Endothelial cell of umbilical vein (primary cell): ENCODE results near the gene RPS27L. TPM values are rescaled to one million over a fixed set of nuclear protein-coding genes. Genes with fewer than 3 reads are reported as not detected.

Experiments used
- BruUV-seq: library from RNA; stranded (reverse); fragments of 400-500 nt; replicated peaks from 2 replicates; lab custom pipeline; 2021; lab: Mats Ljungman, UMichigan
- CTCF ChIA-PET: fragments of 300-600, 350-600 bp; sonication (Branson Sonifier 250); formaldehyde crosslinking; loops from one replicate; lab custom pipeline; 2021; ENCODE audit warnings: antibody characterized with exemption, inconsistent platforms; lab: Charles Lee
- POLR2A ChIA-PET: fragments of 300-600, 350-600 bp; sonication (Branson Sonifier 250); formaldehyde crosslinking; loops from one replicate; lab custom pipeline; 2021; ENCODE audit warnings: antibody characterized with exemption, inconsistent platforms; lab: Charles Lee
- DNase-seq: peaks from one replicate; pipeline ENCODE4 v3.0.0-alpha.2; 2011; ENCODE audit warnings: low read depth, low spot score
- FAIRE-seq: peaks from 2 replicates; lab custom pipeline; 2011; peaks lifted over from hg19 to GRCh38; lab: Jason Lieb, UNC
- H2AFZ ChIP-seq: 2 replicates; pipeline ENCODE4 v1.6.0; 2012; ENCODE audit warnings: low read depth, low read length, control low read depth, inconsistent platforms
- H3K27ac ChIP-seq: 2 replicates; pipeline ENCODE4 v1.5.1; 2011; ENCODE audit warnings: low read depth, mild to moderate bottlenecking, control low read depth, low read length, moderate library complexity; ENCODE audit not compliant: insufficient read depth
- H3K27me3 ChIP-seq, 2 experiments: 2 replicates each; pipeline versions ENCODE4 v1.6.0 to v1.6.1; 2011; ENCODE audit warnings: low read length in 2 of 2, mixed read lengths in 1 of 2; ENCODE audit not compliant: control insufficient read depth in 2 of 2, insufficient read depth in 2 of 2
- H3K36me3 ChIP-seq, 2 experiments: 2 replicates in 1 of 2; 3 replicates in 1 of 2; pipeline ENCODE4 v1.5.1; 2011; ENCODE audit warnings: low read length in 2 of 2, mild to moderate bottlenecking in 1 of 2, moderate library complexity in 1 of 2; ENCODE audit not compliant: control insufficient read depth in 2 of 2, insufficient read depth in 2 of 2; ENCODE audit errors: extremely low read depth in 1 of 2
- H3K4me1 ChIP-seq: 3 replicates; pipeline ENCODE4 v1.5.1; 2011; ENCODE audit warnings: mild to moderate bottlenecking, low read length; ENCODE audit not compliant: control insufficient read depth, insufficient read depth; ENCODE audit errors: extremely low read depth
- H3K4me2 ChIP-seq: 2 replicates; pipeline ENCODE4 v1.6.1; 2011; ENCODE audit warnings: low read length, control low read depth, mixed read lengths; ENCODE audit not compliant: insufficient read depth
- H3K4me3 ChIP-seq, 3 experiments: fragments of 200-600 bp in 1 of 3; sonication (generic), shearing (Covaris generic) in 1 of 3; replicated peaks in 1 of 3; 2 replicates each; pipeline ENCODE4 v1.5.1; 2011 to 2016; ENCODE audit warnings: control low read depth in 3 of 3, low read length in 3 of 3, mild to moderate bottlenecking in 2 of 3, inconsistent platforms in 1 of 3, low read depth in 1 of 3, moderate library complexity in 1 of 3; ENCODE audit not compliant: insufficient read depth in 1 of 3
- H3K79me2 ChIP-seq: 2 replicates; pipeline ENCODE4 v1.6.0; 2012; ENCODE audit warnings: low read length, inconsistent platforms; ENCODE audit not compliant: control insufficient read depth, insufficient read depth
- H3K9ac ChIP-seq: replicated peaks from 2 replicates; pipeline ENCODE3; 2011; ENCODE audit warnings: low read length, control low read depth; ENCODE audit not compliant: insufficient read depth; ENCODE audit errors: extremely low read depth
- H3K9me1 ChIP-seq: replicated peaks from 3 replicates; pipeline ENCODE4 v1.6.0; 2011; ENCODE audit warnings: mild to moderate bottlenecking, low read length; ENCODE audit not compliant: control insufficient read depth, insufficient read depth; ENCODE audit errors: extremely low read depth
- H3K9me3 ChIP-seq: replicated peaks from 2 replicates; pipeline ENCODE4 v1.5.1; 2012; ENCODE audit warnings: low read length, inconsistent platforms; ENCODE audit not compliant: control insufficient read depth, insufficient read depth
- H4K20me1 ChIP-seq: replicated peaks from 2 replicates; pipeline ENCODE3; 2011; ENCODE audit warnings: mild to moderate bottlenecking, low read length; ENCODE audit not compliant: control insufficient read depth, insufficient read depth; ENCODE audit errors: extremely low read depth
- EZH2 ChIP-seq: IDR thresholded peaks from 2 replicates; pipeline ENCODE4 v1.6.1; 2012; ENCODE audit warnings: borderline replicate concordance, low read depth, mild to moderate bottlenecking, moderate library complexity, low read length, inconsistent platforms; ENCODE audit not compliant: severe bottlenecking
- GATA2 ChIP-seq: IDR thresholded peaks from 2 replicates; pipeline ENCODE4 v1.7.0; 2011; ENCODE audit warnings: low read depth, mild to moderate bottlenecking, moderate library complexity, mixed read lengths, low read length; ENCODE audit not compliant: insufficient read length, insufficient read depth
- POLR2A ChIP-seq: IDR thresholded peaks from 2 replicates; pipeline ENCODE4 v1.6.1; 2012; ENCODE audit warnings: low read depth, mild to moderate bottlenecking, control low read depth, low read length
- POLR2AphosphoS5 ChIP-seq: IDR thresholded peaks from 2 replicates; pipeline ENCODE4 v1.6.1; 2012; ENCODE audit warnings: low read depth, mild to moderate bottlenecking, control low read depth, low read length, moderate library complexity; ENCODE audit not compliant: insufficient read depth
- dilution Hi-C: fragments of 300-500 bp; cut with MboI; formaldehyde crosslinking; loops from one replicate; pipeline ENCODE4 v1.15.0; 2019; ENCODE audit warnings: low sequenced_read_pairs; ENCODE audit not compliant: extremely low pct_ligation_motif_present
- intact Hi-C: fragments of 100-400 bp; cut with micrococcal nuclease; formaldehyde crosslinking; loops from one replicate; pipeline ENCODE4 v1.10.0; 2022
- polyA plus RNA-seq, 4 experiments: library from polyadenylated mRNA; depleted of rRNA in 3 of 4; stranded (reverse) in 3 of 4; unstranded in 1 of 4; fragments of >200 nt; gene quantifications; 2 replicates each; pipeline versions ENCODE4 v1.2.1 to v1.2.3, GENCODE V29; 2011 to 2012; ENCODE audit warnings: missing spikeins in 1 of 4
- total RNA-seq: library from RNA; stranded (reverse); gene quantifications from 2 replicates; pipeline ENCODE4 v1.2.3, GENCODE V29; 2021
- TF ChIP-seq, protein P1 (sequence below): IDR thresholded peaks from 2 replicates; pipeline ENCODE4 v1.6.1; 2011; ENCODE audit not compliant: insufficient read depth, insufficient read length

Gene RPS27L
- total and polyA plus RNA-seq, 2 donors (not counting 3 experiments of a cell fraction or from before 2014, with no cell fraction given): 163 to 345 TPM

DNA sequence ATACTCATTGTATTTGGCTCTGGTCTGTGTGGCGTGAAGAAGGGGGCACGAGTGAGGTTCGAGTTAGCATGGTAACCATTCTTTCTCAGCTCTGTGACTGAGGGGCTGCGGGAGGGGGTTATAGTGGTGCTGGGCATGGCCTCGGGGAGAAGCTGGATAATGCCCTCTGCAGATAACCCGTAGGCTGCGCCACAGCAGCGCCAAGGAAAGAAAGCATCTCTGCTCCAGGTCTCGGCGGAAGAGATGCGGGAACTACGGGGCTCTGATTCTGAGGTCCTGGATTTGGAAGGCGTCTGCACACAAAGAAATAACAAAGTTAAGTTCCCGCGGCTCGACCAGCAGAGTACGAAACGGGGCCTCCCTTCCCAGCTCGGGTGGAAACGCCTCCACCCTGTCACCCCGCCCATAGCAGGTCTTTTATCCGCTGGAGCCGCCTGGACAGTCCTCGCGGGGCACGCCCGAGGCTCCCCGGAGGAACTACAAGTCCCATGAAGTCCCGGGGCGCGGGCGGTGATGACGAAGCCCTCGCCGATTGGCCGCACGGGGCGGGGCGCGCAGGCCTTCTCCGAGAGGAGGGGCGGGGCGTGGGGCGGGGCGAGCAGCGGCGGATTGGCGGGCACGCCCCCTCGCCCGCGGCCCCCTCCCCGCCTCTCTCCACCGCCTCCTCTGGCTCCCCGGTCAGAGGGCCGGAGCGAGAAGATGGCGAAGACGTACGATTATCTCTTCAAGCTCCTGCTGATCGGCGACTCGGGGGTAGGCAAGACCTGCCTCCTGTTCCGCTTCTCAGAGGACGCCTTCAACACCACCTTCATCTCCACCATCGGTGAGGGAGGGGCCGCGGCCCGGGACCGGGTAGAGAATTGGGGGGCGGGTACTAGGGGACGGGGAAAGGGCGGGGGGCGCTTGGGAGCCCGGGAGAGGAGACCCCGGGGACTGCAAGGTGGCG is 31.9 kb upstream of the RPS27L start, which contains the start of gene RAB8B:
TSS of gene RAB8B (plus strand) at position 681 of the 946 bp plus-strand sequence. CDS start at position 700, 19 bp downstream.
- FAIRE-seq (peak; percentile 81), DNase-seq (peak; percentile 94)
- no peak for TF ChIP-seq EZH2
- TF ChIP-seq, protein P1, sequence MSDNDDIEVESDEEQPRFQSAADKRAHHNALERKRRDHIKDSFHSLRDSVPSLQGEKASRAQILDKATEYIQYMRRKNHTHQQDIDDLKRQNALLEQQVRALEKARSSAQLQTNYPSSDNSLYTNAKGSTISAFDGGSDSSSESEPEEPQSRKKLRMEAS: no peak
- TF ChIP-seq POLR2A: peak; percentile 86
- peak; percentile 84 for TF ChIP-seq POLR2AphosphoS5
- TF ChIP-seq GATA2: no peak
- Histone ChIP-seq H3K9ac (peak within 1 kb of the TSS; percentile 75), H3K4me3 (peak within 1 kb of the TSS; percentile 62 to 88 (median 74)), H3K27ac (peak within 1 kb of the TSS; percentile 58), H3K9me1 (no peaks in the 10 kb centered on the region), H3K9me3 (no peaks in the 10 kb centered on the region), H4K20me1 (peaks cover 2% of the 10 kb centered on the region), H3K27me3 (no peaks in the 10 kb centered on the region), H2AFZ (peak within 1 kb of the TSS; percentile 99), H3K4me2 (peak within 1 kb of the TSS; percentile 94), H3K36me3 (no peaks in the 10 kb centered on the region), H3K4me1 (peaks cover 30% of the 10 kb centered on the region), H3K79me2 (peaks cover 47% of the 10 kb centered on the region)
- TSS peak; percentile 30 for BruUV-seq
- POLR2A ChIA-PET: interaction anchor here (0.6 to 1.3 kb wide), 3 partner anchors 11 to 89 kb away, joined by 3 to 10 read pairs (median 5); partner anchors contain the start of gene RPS27L
- dilution Hi-C loops (no loop called here), intact Hi-C loops (loop anchor here (1.0 to 2.0 kb wide), 7 partner anchors 32 to 140 kb away; partner anchors contain the start of genes APH1B, LACTB and RPS27L)
- CTCF ChIA-PET: interaction anchor here (0.7 to 1.2 kb wide), 4 partner anchors 23 to 40 kb away, joined by 4 read pairs; partner anchors contain the start of gene RPS27L
